ENCODE data around the gene MAST2.

The MAST2 gene

GRCh38 chr1:46070164-46070814, 266.9 kb downstream of the MAST2 start:
- POLR2A ChIA-PET = no interaction called here
- DNase-seq (ENCODE audit: extremely low spot score) = no peak
- CTCF ChIA-PET = interaction anchor here (1.4 to 1.6 kb wide), 2 partner anchors 15 to 109 kb away, joined by 3 to 7 read pairs; no protein-coding TSS in a partner anchor
- TF ChIP-seq CTCF (IDR thresholded peaks at IDR 0.05; ENCODE audit: control extremely low read depth, extremely low read depth, low read depth, missing control alignments) = no peak

GRCh38 chr1:46072975-46073374, 269.6 kb downstream of the MAST2 start:
- CTCF ChIA-PET = interaction anchor here (1.0 kb wide), 1 partner anchor 44 kb away, joined by 3 read pairs; no protein-coding TSS in a partner anchor
- no peak for TF ChIP-seq CTCF (IDR thresholded peaks at IDR 0.05; ENCODE audit: control extremely low read depth, extremely low read depth, low read depth, missing control alignments)
- DNase-seq (ENCODE audit: extremely low spot score) = no peak
- POLR2A ChIA-PET = no interaction called here

GRCh38 chr1:46076343-46076742, 272.9 kb downstream of the MAST2 start:
- no peak for DNase-seq (ENCODE audit: extremely low spot score)
- ChIA-PET CTCF (interaction anchor here (0.9 to 2.2 kb wide), 3 partner anchors 9 to 11 kb away, joined by 3 to 8 read pairs (median 6); no protein-coding TSS in a partner anchor), POLR2A (no interaction called here)
- no peak for TF ChIP-seq CTCF (IDR thresholded peaks at IDR 0.05; ENCODE audit: control extremely low read depth, extremely low read depth, low read depth, missing control alignments)

- ChIA-PET POLR2A (no interaction called here), CTCF (interaction anchor here (0.8 kb wide), 1 partner anchor 101 kb away, joined by 3 read pairs; no protein-coding TSS in a partner anchor)
- DNase-seq (ENCODE audit: extremely low spot score) = no peak
- TF ChIP-seq CTCF (IDR thresholded peaks at IDR 0.05; ENCODE audit: control extremely low read depth, extremely low read depth, low read depth, missing control alignments) = no peak
Observed at GRCh38 chr1:46077644-46078043, 274.2 kb downstream of the MAST2 start.

- TF ChIP-seq CTCF (IDR thresholded peaks at IDR 0.05; ENCODE audit: control extremely low read depth, extremely low read depth, low read depth, missing control alignments) = no peak
- no peak for DNase-seq (ENCODE audit: extremely low spot score)
- POLR2A ChIA-PET = no interaction called here
- CTCF ChIA-PET = interaction anchor here (1.2 to 1.3 kb wide), 2 partner anchors 13 to 64 kb away, joined by 3 read pairs; no protein-coding TSS in a partner anchor
Observed at GRCh38 chr1:46080257-46080656, 276.8 kb downstream of the MAST2 start.

- no peak for DNase-seq (ENCODE audit: extremely low spot score)
- ChIA-PET POLR2A (no interaction called here), CTCF (interaction anchor here (1.0 kb wide), 1 partner anchor 12 kb away, joined by 5 read pairs; no protein-coding TSS in a partner anchor)
Observed at GRCh38 chr1:46081206-46081605, 277.8 kb downstream of the MAST2 start.

More at GRCh38 chr1:46081206-46081605, 277.8 kb downstream of the MAST2 start:
- TF ChIP-seq CTCF (IDR thresholded peaks at IDR 0.05; ENCODE audit: control extremely low read depth, extremely low read depth, low read depth, missing control alignments) = no peak
